GM21360 (cell line): ENCODE data around the gene LRFN5.

Source experiments
- ATAC-seq: cut with Tn5 transposase; IDR thresholded peaks from one replicate; pipeline ENCODE4 v1.9.1; 2021; ENCODE audit warnings: mild to moderate bottlenecking, moderate library complexity; ENCODE audit not compliant: unreplicated experiment

LRFN5 gene

GRCh38 chr14:41766772-41767171 is 160.1 kb downstream of the LRFN5 start:
- no peak for ATAC-seq

GRCh38 chr14:41773536-41774279 is 167.0 kb downstream of the LRFN5 start:
- no peak for ATAC-seq

GRCh38 chr14:41782511-41782910 is 175.8 kb downstream of the LRFN5 start:
- ATAC-seq, result no peak

- no peak for ATAC-seq
These were observed 176.7 kb downstream of the LRFN5 start for GRCh38 chr14:41783403-41783802.

GRCh38 chr14:41785696-41786095 is 179.0 kb downstream of the LRFN5 start:
- ATAC-seq, result no peak

GRCh38 chr14:41799817-41800216 is 193.1 kb downstream of the LRFN5 start:
- no peak for ATAC-seq

GRCh38 chr14:41805633-41806032 is 199.0 kb downstream of the LRFN5 start:
- ATAC-seq, result no peak

GRCh38 chr14:41806366-41806975 is 199.8 kb downstream of the LRFN5 start:
- ATAC-seq, result no peak

GRCh38 chr14:41810362-41810761 is 203.7 kb downstream of the LRFN5 start:
- ATAC-seq, result no peak

GRCh38 chr14:41817626-41818025 is 210.9 kb downstream of the LRFN5 start:
- ATAC-seq, result no peak

- no peak for ATAC-seq
These were observed 217.8 kb downstream of the LRFN5 start for GRCh38 chr14:41824441-41824840.

- no peak for ATAC-seq
These were observed 218.9 kb downstream of the LRFN5 start for GRCh38 chr14:41825622-41826021.

GRCh38 chr14:41830714-41831406 is 224.2 kb downstream of the LRFN5 start:
- no peak for ATAC-seq

- no peak for ATAC-seq
These were observed 233.0 kb downstream of the LRFN5 start for GRCh38 chr14:41839661-41840060.

GRCh38 chr14:41859336-41859735 is 252.7 kb downstream of the LRFN5 start:
- no peak for ATAC-seq

- ATAC-seq, result no peak
These were observed 253.9 kb downstream of the LRFN5 start for GRCh38 chr14:41860586-41860985.

- ATAC-seq, result no peak
These were observed 259.2 kb downstream of the LRFN5 start for GRCh38 chr14:41865894-41866293.

- no peak for ATAC-seq
These were observed 261.7 kb downstream of the LRFN5 start for GRCh38 chr14:41868396-41868795.

GRCh38 chr14:41872931-41873685 is 266.4 kb downstream of the LRFN5 start:
- ATAC-seq, result no peak

- ATAC-seq, result no peak
These were observed 267.1 kb downstream of the LRFN5 start for GRCh38 chr14:41873686-41874317.

- ATAC-seq, result no peak
These were observed 268.4 kb downstream of the LRFN5 start for GRCh38 chr14:41875116-41875515.
